Measurements from ENCODE around the gene GRAP2.

The GRAP2 gene

GRCh38 chr22:39906207-39906606 lies 5.3 kb downstream of the GRAP2 start:
- no peak for DNase-seq
- no peaks in the 10 kb centered on the region for H3K9me2 ChIP-seq (replicated peaks; ENCODE audit: insufficient read depth, low read length)
- no peaks in the 10 kb centered on the region for H3K36me3 ChIP-seq (replicated peaks; ENCODE audit: insufficient read depth, low read length)
- no peak overlapping the region for H3K27ac ChIP-seq (ENCODE audit: low read length)
- H3K4me1 ChIP-seq (ENCODE audit: low read length) = peaks cover 4% of the 10 kb centered on the region
- no peak overlapping the region for H2AFZ ChIP-seq (ENCODE audit: low read length)
- H3K4me3 ChIP-seq (ENCODE audit: low read length) = no peak overlapping the region
- H3K79me2 ChIP-seq (ENCODE audit: low read length) = no peaks in the 10 kb centered on the region
- H3F3A ChIP-seq (ENCODE audit: insufficient read depth, low read length) = 0 out of 2 replicates have a peak, but pooled peaks cover under 1% of the 10 kb centered on the region
- H3K4me2 ChIP-seq (ENCODE audit: low read depth, low read length) = no peak overlapping the region
- TF ChIP-seq EZH2 (optimal IDR thresholded peaks at IDR 0.05; ENCODE audit: low read depth, low read length) (no peak), CTCF (IDR thresholded peaks at IDR 0.05; ENCODE audit: low read length) (no peak), EZH2phosphoT487 (IDR thresholded peaks at IDR 0.05; ENCODE audit: low read length) (no peak)
- no peak overlapping the region for H3K9ac ChIP-seq (ENCODE audit: low read length)
- H3K9me3 ChIP-seq (replicated peaks; ENCODE audit: insufficient read depth, low read length) = no peaks in the 10 kb centered on the region
- H3K27me3 ChIP-seq (replicated peaks; ENCODE audit: insufficient read depth, low read length) = no peaks in the 10 kb centered on the region
- H4K20me1 ChIP-seq (ENCODE audit: insufficient read depth, low read length) = no peaks in the 10 kb centered on the region

- Histone ChIP-seq H3F3A (ENCODE audit: insufficient read depth, low read length) (no peaks in the 10 kb centered on the region), H3K27ac (ENCODE audit: low read length) (no peak overlapping the region), H3K9ac (ENCODE audit: low read length) (no peak overlapping the region), H3K36me3 (replicated peaks; ENCODE audit: insufficient read depth, low read length) (no peaks in the 10 kb centered on the region), H3K79me2 (ENCODE audit: low read length) (no peaks in the 10 kb centered on the region), H3K4me3 (ENCODE audit: low read length) (no peak overlapping the region), H3K9me3 (replicated peaks; ENCODE audit: insufficient read depth, low read length) (no peaks in the 10 kb centered on the region), H3K27me3 (replicated peaks; ENCODE audit: insufficient read depth, low read length) (no peaks in the 10 kb centered on the region), H4K20me1 (ENCODE audit: insufficient read depth, low read length) (no peaks in the 10 kb centered on the region), H2AFZ (ENCODE audit: low read length) (no peak overlapping the region), H3K9me2 (replicated peaks; ENCODE audit: insufficient read depth, low read length) (no peaks in the 10 kb centered on the region), H3K4me2 (ENCODE audit: low read depth, low read length) (no peak overlapping the region), H3K4me1 (ENCODE audit: low read length) (no peaks in the 10 kb centered on the region)
- no peak for DNase-seq
- no peak for TF ChIP-seq CTCF (IDR thresholded peaks at IDR 0.05; ENCODE audit: low read length)
- no peak for TF ChIP-seq EZH2phosphoT487 (IDR thresholded peaks at IDR 0.05; ENCODE audit: low read length)
- TF ChIP-seq EZH2 (optimal IDR thresholded peaks at IDR 0.05; ENCODE audit: low read depth, low read length) = no peak
Measured at GRCh38 chr22:39907047-39907446, 6.2 kb downstream of the GRAP2 start.

GRCh38 chr22:39907605-39908097 lies 6.8 kb downstream of the GRAP2 start:
- H3K4me1 ChIP-seq (ENCODE audit: low read length) = no peaks in the 10 kb centered on the region
- H3K79me2 ChIP-seq (ENCODE audit: low read length) = no peaks in the 10 kb centered on the region
- H3K27me3 ChIP-seq (replicated peaks; ENCODE audit: insufficient read depth, low read length) = no peaks in the 10 kb centered on the region
- H4K20me1 ChIP-seq (ENCODE audit: insufficient read depth, low read length) = no peaks in the 10 kb centered on the region
- H3K4me2 ChIP-seq (ENCODE audit: low read depth, low read length) = no peak overlapping the region
- H3K9me2 ChIP-seq (replicated peaks; ENCODE audit: insufficient read depth, low read length) = no peaks in the 10 kb centered on the region
- H3K4me3 ChIP-seq (ENCODE audit: low read length) = no peak overlapping the region
- TF ChIP-seq CTCF (IDR thresholded peaks at IDR 0.05; ENCODE audit: low read length) = no peak
- no peak for TF ChIP-seq EZH2phosphoT487 (IDR thresholded peaks at IDR 0.05; ENCODE audit: low read length)
- TF ChIP-seq EZH2 (optimal IDR thresholded peaks at IDR 0.05; ENCODE audit: low read depth, low read length) = no peak
- no peak overlapping the region for H2AFZ ChIP-seq (ENCODE audit: low read length)
- H3K36me3 ChIP-seq (replicated peaks; ENCODE audit: insufficient read depth, low read length) = no peaks in the 10 kb centered on the region
- no peaks in the 10 kb centered on the region for H3K9me3 ChIP-seq (replicated peaks; ENCODE audit: insufficient read depth, low read length)
- no peak for DNase-seq
- no peak overlapping the region for H3K9ac ChIP-seq (ENCODE audit: low read length)
- H3K27ac ChIP-seq (ENCODE audit: low read length) = no peak overlapping the region
- H3F3A ChIP-seq (ENCODE audit: insufficient read depth, low read length) = no peaks in the 10 kb centered on the region
